Activated CD8-positive, alpha-beta memory T cell treated with anti-CD3 and anti-CD28 coated beads for 36 hours (primary cell): ENCODE data around the gene CDADC1. TPM values are rescaled to one million over a fixed set of nuclear protein-coding genes. Genes with fewer than 3 reads are reported as not detected.
"Not testable (repeated sequence)": the region's sequence is repeated elsewhere in the genome, so short reads cannot be mapped to it uniquely, and the experiment has no call there.

Experiments
- CTCF ChIA-PET: fragments of 350-600 bp; sonication (Branson Sonifier 250); formaldehyde crosslinking; loops from one replicate; lab custom pipeline; 2021; ENCODE audit warnings: antibody characterized with exemption; lab: Charles Lee
- POLR2A ChIA-PET: fragments of 350-600 bp; sonication (Branson Sonifier 250); formaldehyde crosslinking; loops from one replicate; lab custom pipeline; 2021; ENCODE audit warnings: antibody characterized with exemption; lab: Charles Lee
- total RNA-seq, 2 experiments: library from RNA; stranded (reverse); gene quantifications; one replicate each; pipeline ENCODE4 v1.2.3, GENCODE V29; 2021

CDADC1 gene
- total RNA-seq, 2 experiments from 2014 or later, result 8.4 to 9.6 TPM

DNA sequence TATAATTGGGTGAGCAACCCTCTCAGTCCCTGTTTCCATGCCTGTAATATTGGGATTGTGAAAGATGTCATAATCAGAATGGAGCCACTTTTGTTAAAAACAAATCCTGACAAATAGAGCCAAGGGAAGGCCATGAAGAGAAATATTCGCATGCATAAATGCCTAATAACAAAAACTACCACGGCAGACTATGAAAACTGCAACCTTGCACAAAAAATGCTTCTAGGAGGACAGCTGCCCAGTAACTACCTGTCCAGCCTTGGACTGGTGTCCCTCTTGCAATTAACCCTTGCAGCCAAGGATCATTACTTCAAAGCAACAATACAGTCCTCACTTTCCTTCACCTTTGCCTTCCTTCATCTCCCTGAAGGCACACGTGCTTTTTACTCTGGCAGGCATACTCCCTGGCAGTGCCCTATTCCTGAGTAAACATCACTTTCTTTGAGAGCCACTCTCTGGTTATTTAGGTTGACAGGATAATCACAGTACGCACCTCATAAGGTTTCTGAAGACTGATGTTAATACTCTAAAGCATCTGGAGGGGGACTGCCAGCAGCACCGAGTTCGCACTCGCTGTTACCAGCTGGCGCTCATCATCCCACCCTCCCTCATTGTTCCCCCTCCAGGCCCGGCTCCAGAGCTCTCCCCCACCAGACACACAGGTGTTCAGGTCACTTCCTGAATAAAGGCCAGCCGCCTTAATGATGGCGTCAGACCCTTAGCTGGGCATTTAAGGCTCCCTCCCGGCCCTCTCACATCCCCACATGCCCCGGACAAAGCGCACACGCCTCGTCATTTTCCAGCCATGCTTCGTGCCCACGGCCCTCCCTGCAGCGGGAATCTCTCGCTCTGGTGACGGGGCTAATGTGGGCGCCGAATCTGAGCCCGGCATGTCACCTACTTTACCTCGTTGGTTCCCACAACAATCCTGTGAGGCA is 57.3 kb downstream of the CDADC1 start:
- ChIA-PET CTCF (no interaction called here), POLR2A (no interaction called here)

GRCh38 chr13:49305792-49306425 is 58.2 kb downstream of the CDADC1 start:
- CTCF ChIA-PET, result interaction anchor here (1.2 kb wide), 1 partner anchor 9 kb away, joined by 3 read pairs; no protein-coding TSS in a partner anchor
- POLR2A ChIA-PET, result no interaction called here

DNA sequence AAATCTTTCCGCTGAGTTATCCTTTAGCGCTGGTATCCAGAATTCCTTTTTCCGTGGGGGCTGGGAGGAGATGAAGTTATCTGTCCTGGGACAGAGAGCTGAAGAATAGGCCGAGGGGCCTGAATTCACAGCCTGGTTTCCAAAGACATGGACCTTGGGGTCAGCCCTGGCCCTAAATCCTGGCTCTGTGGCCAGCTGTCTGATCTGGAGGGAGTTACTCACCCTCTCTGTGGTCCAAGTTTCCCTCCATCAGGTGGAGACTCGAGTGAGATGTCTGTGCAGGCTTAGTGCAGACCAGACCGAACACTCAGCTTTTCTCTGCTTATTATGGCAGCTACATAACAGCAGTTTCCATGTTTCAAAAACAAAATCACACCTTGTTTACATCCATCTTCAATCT is 59.6 kb downstream of the CDADC1 start:
- ChIA-PET POLR2A (no interaction called here), CTCF (interaction anchor here (1.2 kb wide), 1 partner anchor 10 kb away, joined by 3 read pairs; no protein-coding TSS in a partner anchor)

GRCh38 chr13:49308097-49308875 is 60.6 kb downstream of the CDADC1 start:
- ChIA-PET CTCF (no interaction called here), POLR2A (no interaction called here)

DNA sequence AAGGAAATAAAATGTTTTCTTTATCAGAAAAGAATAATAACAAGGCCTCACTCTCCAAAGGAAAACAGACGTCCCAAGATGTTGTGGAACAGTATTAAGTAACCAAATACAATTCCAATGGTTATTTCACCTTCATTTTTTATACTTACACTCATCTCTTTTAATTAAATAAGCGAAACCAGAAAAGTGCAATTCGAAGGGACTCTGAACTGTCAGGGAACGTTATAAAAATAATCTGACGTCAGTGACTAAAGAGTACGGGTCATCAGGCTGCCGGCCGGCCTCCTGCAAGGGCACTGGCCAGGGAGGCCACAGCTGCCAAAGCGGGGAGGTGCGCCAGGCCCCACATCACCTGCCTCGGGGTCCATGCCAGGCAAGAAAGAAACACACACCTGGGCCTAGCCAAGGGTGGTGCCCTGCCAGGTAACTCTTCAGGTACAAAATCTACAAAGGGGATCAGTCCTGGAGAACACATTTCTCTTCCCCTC is 61.2 kb downstream of the CDADC1 start:
- ChIA-PET CTCF (interaction anchor here (1.2 kb wide), 1 partner anchor 13 kb away, joined by 3 read pairs; no protein-coding TSS in a partner anchor), POLR2A (no interaction called here)

GRCh38 chr13:49310251-49310650 is 62.5 kb downstream of the CDADC1 start:
- ChIA-PET CTCF (interaction anchor here (1.2 kb wide), 1 partner anchor 14 kb away, joined by 3 read pairs; no protein-coding TSS in a partner anchor), POLR2A (no interaction called here)

GRCh38 chr13:49311816-49312215 is 64.1 kb downstream of the CDADC1 start:
- CTCF ChIA-PET, result no interaction called here

GRCh38 chr13:49314344-49314882 is 66.7 kb downstream of the CDADC1 start:
- ChIA-PET CTCF (interaction anchor here (1.5 kb wide), 1 partner anchor 71 kb away, joined by 4 read pairs; no protein-coding TSS in a partner anchor), POLR2A (interaction anchor here (0.6 kb wide), 1 partner anchor 24 kb away, joined by 6 read pairs; no protein-coding TSS in a partner anchor)

More at GRCh38 chr13:49311816-49312215, 64.1 kb downstream of the CDADC1 start:
- POLR2A ChIA-PET, result no interaction called here

DNA sequence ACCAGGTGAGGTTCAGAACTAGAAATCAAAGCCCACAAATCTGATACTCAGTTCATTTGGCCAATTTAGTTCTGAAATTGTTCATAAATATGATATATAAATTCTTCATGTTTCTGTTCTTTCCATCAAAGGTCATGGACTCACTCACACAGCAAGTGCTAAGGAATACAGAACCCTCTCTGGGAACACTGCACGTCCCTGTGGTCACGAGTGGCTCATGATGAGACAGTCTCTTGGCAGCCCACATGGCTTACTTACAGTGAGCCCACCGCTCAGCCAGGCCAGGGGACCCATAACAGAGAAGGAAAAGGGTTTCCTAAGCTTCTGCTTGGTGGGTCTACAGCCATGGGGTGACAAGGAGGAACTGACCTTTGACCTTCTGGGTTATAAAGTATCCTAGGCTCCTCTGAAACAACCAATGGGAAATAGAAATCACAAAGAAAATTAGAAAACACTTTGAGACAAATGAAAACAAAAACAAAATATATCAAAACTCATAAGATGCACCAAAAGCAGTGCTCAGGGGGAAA is 67.4 kb downstream of the CDADC1 start:
- ChIA-PET CTCF (interaction anchor here (1.5 kb wide), 1 partner anchor 70 kb away, joined by 4 read pairs; no protein-coding TSS in a partner anchor), POLR2A (no interaction called here)

- ChIA-PET POLR2A (no interaction called here), CTCF (no interaction called here)
Measured at GRCh38 chr13:49315756-49316482, 68.2 kb downstream of the CDADC1 start.

DNA sequence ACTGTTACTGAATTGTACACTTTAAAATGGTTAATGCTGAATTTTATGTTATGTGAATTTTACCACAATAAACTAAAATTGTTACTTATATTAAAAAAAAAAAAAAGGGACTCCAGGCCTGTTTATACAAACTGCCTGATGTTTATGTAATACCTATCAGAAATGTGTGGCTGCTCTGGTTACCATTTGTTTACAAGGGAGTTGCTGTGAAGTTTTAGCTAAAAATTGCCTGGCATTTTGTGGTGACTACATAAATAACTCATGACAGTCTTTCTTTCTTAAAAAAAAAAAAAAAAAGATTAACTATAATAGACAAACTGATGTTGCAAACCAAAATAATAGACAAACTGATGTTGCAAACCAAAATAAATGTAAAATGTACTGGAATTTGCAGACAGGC is 71.8 kb downstream of the CDADC1 start:
- CTCF ChIA-PET, result interaction anchor here (0.7 kb wide), 1 partner anchor 100 kb away, joined by 3 read pairs; no protein-coding TSS in a partner anchor
- POLR2A ChIA-PET, result no interaction called here

DNA sequence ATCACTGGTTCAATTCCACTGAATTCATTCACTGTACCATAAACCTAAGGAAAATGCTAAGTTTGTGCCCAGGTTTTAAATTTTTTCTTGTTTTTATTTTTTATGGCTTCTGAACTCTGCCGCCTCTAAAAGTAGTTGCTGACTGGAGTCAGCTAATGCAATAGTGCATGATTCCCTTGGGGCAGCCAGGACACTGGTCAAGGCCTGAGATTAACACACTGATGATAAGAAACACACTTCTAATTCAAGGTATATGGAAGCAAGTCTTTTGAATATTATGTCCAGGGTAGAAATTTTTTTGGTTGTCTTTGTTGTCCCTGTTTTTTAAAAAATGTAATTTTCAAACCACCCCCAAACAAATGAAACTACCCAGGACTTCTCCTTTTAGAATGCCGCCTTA is 72.2 kb downstream of the CDADC1 start:
- POLR2A ChIA-PET, result no interaction called here
- CTCF ChIA-PET, result interaction anchor here (0.7 kb wide), 1 partner anchor 100 kb away, joined by 3 read pairs; no protein-coding TSS in a partner anchor

DNA sequence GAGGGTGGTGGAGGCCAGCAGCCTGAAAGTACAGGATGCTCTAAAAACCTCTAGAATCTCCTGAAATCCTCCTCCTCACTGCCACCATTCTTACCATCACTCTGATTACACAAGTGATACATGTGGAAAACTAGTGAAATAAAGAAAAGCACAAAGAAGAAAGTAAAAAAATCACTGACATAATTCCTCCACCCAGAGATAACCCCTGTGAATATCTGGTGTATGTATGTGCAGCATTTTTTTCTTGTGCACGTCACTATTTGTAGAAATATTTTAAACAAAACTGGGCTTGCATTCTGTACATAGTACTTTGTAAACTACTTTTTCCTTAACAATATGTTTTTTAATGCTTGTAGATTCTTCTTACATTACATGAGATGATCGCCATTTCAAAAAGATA is 73.2 kb downstream of the CDADC1 start:
- ChIA-PET CTCF (no interaction called here), POLR2A (no interaction called here)

- ChIA-PET CTCF (no interaction called here), POLR2A (no interaction called here)
Measured at GRCh38 chr13:49322702-49323101, 75.0 kb downstream of the CDADC1 start.

DNA sequence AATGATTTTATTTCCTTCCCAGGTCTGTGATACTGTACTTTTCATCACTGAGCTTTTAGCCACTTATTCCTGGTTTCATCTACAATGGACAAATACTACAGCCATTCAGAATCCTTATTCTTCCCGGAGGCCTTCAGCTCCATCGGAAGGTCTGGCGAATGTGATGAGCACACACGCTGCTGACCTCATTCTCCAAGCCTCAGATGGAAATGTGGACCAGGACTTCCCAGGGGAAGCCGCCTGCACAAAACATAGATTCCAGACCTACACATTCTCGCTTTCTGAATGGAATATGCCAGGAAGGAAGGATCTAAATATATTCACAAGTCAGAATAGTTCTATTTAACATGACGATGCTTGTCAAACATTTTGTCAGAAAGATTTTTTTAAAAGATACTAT is 75.6 kb downstream of the CDADC1 start:
- POLR2A ChIA-PET, result no interaction called here
- CTCF ChIA-PET, result no interaction called here

GRCh38 chr13:49326222-49326917 is 78.6 kb downstream of the CDADC1 start:
- ChIA-PET POLR2A (interaction anchor here (0.6 kb wide), 1 partner anchor 231 kb away, joined by 3 read pairs; no protein-coding TSS in a partner anchor), CTCF (no interaction called here)

- POLR2A ChIA-PET, result interaction anchor here (0.6 kb wide), 1 partner anchor 231 kb away, joined by 3 read pairs; no protein-coding TSS in a partner anchor
- CTCF ChIA-PET, result not testable (repeated sequence)
Measured at GRCh38 chr13:49327145-49327544, 79.4 kb downstream of the CDADC1 start.
